Measurements from ENCODE around the gene DNAJC17. TPM values are rescaled to one million over a fixed set of nuclear protein-coding genes. Genes with fewer than 3 reads are reported as not detected.

Gene DNAJC17
- total RNA-seq, 8 experiments from 2014 or later: 20.3 to 52.5 (median 34.0) TPM

DNA sequence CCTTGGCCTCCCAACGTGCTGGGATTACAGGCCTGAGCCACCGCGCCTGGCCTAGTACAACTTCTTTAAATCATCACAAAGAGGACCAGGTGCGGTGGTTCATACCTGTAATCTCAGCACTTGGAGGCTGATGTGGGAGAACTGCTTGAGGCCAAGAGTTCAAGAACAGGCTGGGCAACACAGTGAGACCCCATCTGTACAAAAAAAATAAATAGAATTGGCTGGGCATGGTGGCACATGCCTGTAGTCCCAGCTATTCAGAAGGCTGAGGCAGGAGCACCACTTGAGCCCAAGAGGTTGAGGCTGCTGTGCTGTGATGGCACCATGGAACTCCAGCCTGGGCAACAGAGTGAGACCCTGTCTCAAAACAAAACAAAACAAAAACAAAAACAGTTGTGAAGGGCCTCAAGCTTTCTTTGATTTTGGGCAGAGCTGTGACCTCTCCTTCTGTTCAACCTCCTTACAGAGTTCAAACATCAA, 58.1 kb downstream of the DNAJC17 start:
- H3K4me3 ChIP-seq: no peak overlapping the region
- 68 to 100% (median 100%) methylated on average over 1 to 3 of the region's 4 CpGs; no CpG with 5 or more reads in 5 of the 10 experiments for WGBS, 10 experiments
- H3K27ac ChIP-seq: no peak overlapping the region
- peaks cover 16 to 18% of the 10 kb centered on the region in 2 donors for H3K4me1 ChIP-seq (replicated peaks in 1 of 2)
- no peak for ATAC-seq (replicated peaks in 6 of 8)
- in situ Hi-C loops (cut with MboI; ENCODE audit: low pct_unique_long_range_greater_than_20kb in 2 of 9, low sequenced_read_pairs in 9 of 9, unreplicated experiment in 9 of 9): no loop called here

DNA sequence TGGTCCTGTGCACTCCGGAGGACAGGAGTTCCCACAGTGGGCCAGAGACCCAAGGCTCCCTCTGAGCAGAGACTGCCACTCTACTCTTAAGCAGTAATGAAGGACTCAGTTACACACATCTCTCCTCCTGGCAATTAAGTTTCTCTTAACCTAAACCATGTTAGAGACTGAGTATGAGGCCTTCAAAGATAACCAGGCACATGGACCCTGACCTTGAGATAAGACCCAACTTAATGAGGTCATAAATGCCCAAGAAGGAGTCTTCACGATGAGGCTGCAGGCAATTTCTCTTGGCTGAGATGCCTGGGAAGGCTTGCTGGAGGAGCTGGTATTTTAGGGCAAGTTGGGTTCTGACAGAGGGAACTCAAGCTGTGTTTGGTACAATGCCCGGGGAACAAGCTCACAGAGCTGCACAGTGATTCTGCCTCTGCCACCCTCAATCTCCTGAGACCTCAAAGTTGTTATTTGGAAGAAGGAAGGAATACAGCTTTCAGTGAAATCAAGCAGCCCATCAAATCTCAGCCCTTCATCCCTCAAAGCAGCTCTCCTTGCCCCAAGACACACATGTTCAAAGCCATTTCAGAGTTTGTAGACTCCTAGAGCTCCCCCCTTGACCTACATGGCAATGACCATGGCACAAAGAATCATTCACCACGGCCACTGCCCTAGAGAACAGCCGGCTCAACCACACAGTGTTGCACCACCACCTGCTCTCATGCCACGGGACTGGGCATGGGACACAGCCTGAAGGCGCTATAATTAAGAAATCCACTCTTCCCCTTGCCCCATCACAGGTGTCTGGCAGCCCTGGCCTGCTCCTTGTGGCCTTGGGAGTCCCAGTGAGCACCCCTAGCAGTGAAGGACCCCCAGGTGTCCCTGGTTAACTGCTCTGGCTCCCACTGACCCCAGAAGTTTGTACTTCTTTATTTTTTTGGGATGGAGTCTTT, 59.3 kb downstream of the DNAJC17 start:
- 74 to 100% (median 93%) methylated on average over 1 to 4 of the region's 7 CpGs; no CpG with 5 or more reads in 2 of the 10 experiments for WGBS, 10 experiments
- ATAC-seq (replicated peaks in 6 of 8): no peak
- Histone ChIP-seq H3K4me3 (no peak overlapping the region), H3K4me1 (replicated peaks in 1 of 2) (peaks cover 7 to 13% of the 10 kb centered on the region in 2 donors), H3K27ac (no peak overlapping the region)
- in situ Hi-C loops (cut with MboI; ENCODE audit: low pct_unique_long_range_greater_than_20kb in 2 of 9, low sequenced_read_pairs in 9 of 9, unreplicated experiment in 9 of 9): no loop called here

GRCh38 chr15:40746916-40747418, 60.3 kb downstream of the DNAJC17 start:
- WGBS, 10 experiments: 33 to 100% (median 63%) methylated on average over 1 to 3 of the region's 3 CpGs; no CpG with 5 or more reads in 2 of the 10 experiments
- Histone ChIP-seq H3K27ac (peak overlapping the region; percentile 21 to 55), H3K4me3 (no peak overlapping the region), H3K4me1 (replicated peaks in 1 of 2) (peaks cover 7 to 13% of the 10 kb centered on the region in 2 donors)
- in situ Hi-C loops (cut with MboI; ENCODE audit: low pct_unique_long_range_greater_than_20kb in 2 of 9, low sequenced_read_pairs in 9 of 9, unreplicated experiment in 9 of 9): no loop called here
- peak in 7 of 8 experiments; percentile 43 to 89 (median 74) for ATAC-seq (replicated peaks in 6 of 8)

- no peak overlapping the region for H3K27ac ChIP-seq
- no peak for ATAC-seq (replicated peaks in 6 of 8)
- in situ Hi-C loops (cut with MboI; ENCODE audit: low pct_unique_long_range_greater_than_20kb in 2 of 9, low sequenced_read_pairs in 9 of 9, unreplicated experiment in 9 of 9): no loop called here
- 33 to 75% (median 70%) methylated on average over 1 to 4 of the region's 5 CpGs; no CpG with 5 or more reads in 7 of the 10 experiments for WGBS, 10 experiments
- no peak overlapping the region for H3K4me3 ChIP-seq
- H3K4me1 ChIP-seq (replicated peaks in 1 of 2): peaks cover 7 to 13% of the 10 kb centered on the region in 2 donors
Observed at GRCh38 chr15:40744815-40745152, 62.5 kb downstream of the DNAJC17 start.

GRCh38 chr15:40743921-40744814, 63.1 kb downstream of the DNAJC17 start:
- WGBS, 10 experiments: 42 to 95% (median 82%) methylated on average over 1 to 9 of the region's 12 CpGs; no CpG with 5 or more reads in 4 of the 10 experiments
- Histone ChIP-seq H3K27ac (no peak overlapping the region), H3K4me1 (replicated peaks in 1 of 2) (peaks cover 7 to 14% of the 10 kb centered on the region in 2 donors), H3K4me3 (no peak overlapping the region)
- in situ Hi-C loops (cut with MboI; ENCODE audit: low pct_unique_long_range_greater_than_20kb in 2 of 9, low sequenced_read_pairs in 9 of 9, unreplicated experiment in 9 of 9): no loop called here
- peak in 2 of 8 experiments; percentile 37 to 59 for ATAC-seq (replicated peaks in 6 of 8)

- ATAC-seq (replicated peaks in 6 of 8): no peak
- WGBS, 10 experiments: 0 to 100% (median 100%) methylated on average over 1 to 2 of the region's 2 CpGs; no CpG with 5 or more reads in 5 of the 10 experiments
Observed at GRCh38 chr15:40743485-40743901, 63.8 kb downstream of the DNAJC17 start.

GRCh38 chr15:40739854-40740253, 67.4 kb downstream of the DNAJC17 start:
- no peak for ATAC-seq (replicated peaks in 6 of 8)
- 20 to 100% (median 92%) methylated on average over 1 of the region's 2 CpGs; no CpG with 5 or more reads in 4 of the 10 experiments for WGBS, 10 experiments
- H3K27ac ChIP-seq: no peak overlapping the region
- no peak overlapping the region for H3K4me3 ChIP-seq
- in situ Hi-C loops (cut with MboI; ENCODE audit: low pct_unique_long_range_greater_than_20kb in 2 of 9, low sequenced_read_pairs in 9 of 9, unreplicated experiment in 9 of 9): no loop called here
- H3K4me1 ChIP-seq (replicated peaks in 1 of 2): peaks cover 0 to 11% of the 10 kb centered on the region in 2 donors

More at GRCh38 chr15:40743485-40743901, 63.8 kb downstream of the DNAJC17 start:
- in situ Hi-C loops (cut with MboI; ENCODE audit: low pct_unique_long_range_greater_than_20kb in 2 of 9, low sequenced_read_pairs in 9 of 9, unreplicated experiment in 9 of 9): no loop called here
- Histone ChIP-seq H3K4me3 (no peak overlapping the region), H3K4me1 (replicated peaks in 1 of 2) (peaks cover 7 to 20% of the 10 kb centered on the region in 2 donors), H3K27ac (no peak overlapping the region)

DNA sequence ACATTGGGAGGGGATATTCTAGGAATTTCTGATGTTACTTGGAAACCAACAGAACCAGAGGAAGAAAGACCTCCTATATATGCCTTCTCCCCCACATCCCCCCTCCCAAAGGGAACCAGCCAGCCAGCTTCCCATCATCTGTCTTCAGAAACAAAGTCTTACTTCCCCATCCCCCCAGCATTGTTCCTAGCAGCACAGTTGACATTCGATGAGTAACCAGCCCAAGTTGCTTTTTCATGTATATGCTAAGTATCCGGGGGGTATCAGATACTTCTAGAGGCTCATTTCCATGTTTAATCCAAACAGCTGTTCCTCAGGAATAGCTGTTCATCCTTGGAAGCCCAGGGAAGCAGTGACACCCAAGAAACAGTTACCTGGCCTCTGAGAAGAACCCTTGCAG, 68.2 kb downstream of the DNAJC17 start:
- in situ Hi-C loops (cut with MboI; ENCODE audit: low pct_unique_long_range_greater_than_20kb in 2 of 9, low sequenced_read_pairs in 9 of 9, unreplicated experiment in 9 of 9): no loop called here
- peaks cover 0 to 11% of the 10 kb centered on the region in 2 donors for H3K4me1 ChIP-seq (replicated peaks in 1 of 2)
- H3K4me3 ChIP-seq: no peak overlapping the region
- WGBS, 10 experiments: 0 to 50% (median 0%) methylated on average over 1 to 2 of the region's 2 CpGs; no CpG with 5 or more reads in 4 of the 10 experiments
- peak in 3 of 8 experiments; percentile 42 to 83 (median 65) for ATAC-seq (replicated peaks in 6 of 8)
- no peak overlapping the region for H3K27ac ChIP-seq

DNA sequence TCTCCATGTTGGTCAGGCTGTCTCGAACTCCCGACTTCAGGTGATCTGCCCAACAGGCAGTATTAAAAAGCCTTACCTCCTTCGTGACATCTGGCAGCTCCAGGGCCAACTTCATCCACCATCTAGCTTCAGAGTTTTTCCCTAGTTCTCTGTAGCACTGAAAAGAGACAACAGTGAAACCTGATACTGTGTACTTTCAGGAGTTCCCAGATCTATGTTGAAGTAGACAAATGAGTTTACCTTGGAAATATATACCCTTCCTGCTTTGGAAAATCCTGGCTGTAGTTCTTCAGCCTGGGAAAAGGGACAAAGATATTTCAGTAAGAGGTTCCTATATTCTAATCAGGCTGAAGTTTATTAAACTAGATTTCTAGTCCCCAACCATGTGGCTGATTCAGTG, 70.2 kb downstream of the DNAJC17 start:
- Histone ChIP-seq H3K27ac (no peak overlapping the region), H3K4me3 (no peak overlapping the region), H3K4me1 (replicated peaks in 1 of 2) (peaks cover 0 to 11% of the 10 kb centered on the region in 2 donors)
- in situ Hi-C loops (cut with MboI; ENCODE audit: low pct_unique_long_range_greater_than_20kb in 2 of 9, low sequenced_read_pairs in 9 of 9, unreplicated experiment in 9 of 9): no loop called here
- ATAC-seq (replicated peaks in 6 of 8): no peak
- WGBS, 10 experiments: 70 to 100% (median 97%) methylated on average over 2 to 3 of the region's 3 CpGs; no CpG with 5 or more reads in 5 of the 10 experiments

GRCh38 chr15:40736575-40736974, 70.7 kb downstream of the DNAJC17 start:
- 63 to 100% (median 90%) methylated on average over 2 to 4 of the region's 4 CpGs; no CpG with 5 or more reads in 4 of the 10 experiments for WGBS, 10 experiments
- Histone ChIP-seq H3K4me1 (replicated peaks in 1 of 2) (peaks cover 0 to 11% of the 10 kb centered on the region in 2 donors), H3K4me3 (no peak overlapping the region), H3K27ac (no peak overlapping the region)
- no peak for ATAC-seq (replicated peaks in 6 of 8)
- in situ Hi-C loops (cut with MboI; ENCODE audit: low pct_unique_long_range_greater_than_20kb in 2 of 9, low sequenced_read_pairs in 9 of 9, unreplicated experiment in 9 of 9): no loop called here

GRCh38 chr15:40731034-40731433, 76.2 kb downstream of the DNAJC17 start:
- no peaks in the 10 kb centered on the region for H3K4me1 ChIP-seq (replicated peaks in 1 of 2)
- no peak for ATAC-seq (replicated peaks in 6 of 8)
- no peak overlapping the region for H3K27ac ChIP-seq
- in situ Hi-C loops (cut with MboI; ENCODE audit: low pct_unique_long_range_greater_than_20kb in 2 of 9, low sequenced_read_pairs in 9 of 9, unreplicated experiment in 9 of 9): no loop called here
- 67 to 100% (median 100%) methylated on average over 1 to 2 of the region's 3 CpGs; no CpG with 5 or more reads in 5 of the 10 experiments for WGBS, 10 experiments
- no peak overlapping the region for H3K4me3 ChIP-seq

GRCh38 chr15:40723919-40724318, 83.4 kb downstream of the DNAJC17 start:
- WGBS, 10 experiments: 53 to 94% (median 92%) methylated on average over 2 of the region's 2 CpGs; no CpG with 5 or more reads in 4 of the 10 experiments
- ATAC-seq (replicated peaks in 6 of 8): no peak
- Histone ChIP-seq H3K27ac (no peak overlapping the region), H3K4me1 (replicated peaks in 1 of 2) (no peaks in the 10 kb centered on the region), H3K4me3 (no peak overlapping the region)
- in situ Hi-C loops (cut with MboI; ENCODE audit: low pct_unique_long_range_greater_than_20kb in 2 of 9, low sequenced_read_pairs in 9 of 9, unreplicated experiment in 9 of 9): no loop called here
